Epithelial cell of proximal tubule (primary cell): ENCODE measurements around the gene C5orf47. TPM values are rescaled to one million over a fixed set of nuclear protein-coding genes. Genes with fewer than 3 reads are reported as not detected.

Experiments used
- DNase-seq: peaks from one replicate; pipeline ENCODE4 v3.0.0-alpha.2; 2011; ENCODE audit warnings: low read depth
- H3K4me3 ChIP-seq: 2 replicates; pipeline ENCODE4 v1.5.1; 2011; ENCODE audit warnings: low read depth, mild to moderate bottlenecking, low read length
- total RNA-seq: library from RNA; depleted of rRNA; stranded (reverse); fragments of >200 nt; gene quantifications from 2 replicates; pipeline ENCODE4 v1.2.3, GENCODE V29; 2015
- TF ChIP-seq, protein P1 (sequence below): conservative IDR thresholded peaks from 2 replicates; pipeline ENCODE4 v1.5.1; 2012; ENCODE audit warnings: low read depth, mild to moderate bottlenecking, low read length

The C5orf47 gene
- total RNA-seq, 1 donor from 2014 or later = not detected

DNA sequence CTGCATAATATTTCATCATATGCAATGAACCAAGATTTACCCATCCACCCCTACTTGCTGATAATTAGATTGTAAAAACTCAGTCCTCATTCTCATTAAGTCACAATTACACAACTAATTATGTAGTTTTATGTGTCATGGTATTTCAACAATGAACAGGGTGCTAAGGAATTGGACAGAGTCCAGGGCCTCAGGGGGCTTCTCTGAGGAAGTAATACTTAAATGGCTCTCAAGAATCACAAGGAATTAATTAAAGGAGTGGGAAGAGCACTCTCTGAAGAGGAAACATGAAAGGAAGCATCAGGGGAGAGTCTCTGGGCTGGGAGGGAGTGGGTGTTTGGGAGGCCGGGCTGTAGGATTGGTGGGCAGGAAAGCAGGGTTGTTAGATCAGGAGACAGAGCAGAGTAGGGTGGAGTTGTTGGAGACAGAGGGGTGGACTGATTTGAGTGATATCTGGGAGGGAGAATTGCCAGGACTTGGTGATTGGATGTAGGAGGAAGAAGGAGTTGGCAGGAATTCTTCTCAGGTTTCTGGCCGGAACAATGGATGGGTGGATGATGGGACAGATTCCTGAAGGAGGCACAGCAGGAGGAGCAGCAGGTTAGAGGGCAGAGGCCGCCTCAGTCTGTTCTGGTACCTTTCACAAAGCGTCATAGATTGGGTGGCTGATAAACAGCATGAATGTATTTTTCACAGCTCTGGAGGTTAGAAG lies 33.6 kb downstream of the C5orf47 start:
- no peak overlapping the region for H3K4me3 ChIP-seq
- DNase-seq = no peak
- TF ChIP-seq, protein P1, sequence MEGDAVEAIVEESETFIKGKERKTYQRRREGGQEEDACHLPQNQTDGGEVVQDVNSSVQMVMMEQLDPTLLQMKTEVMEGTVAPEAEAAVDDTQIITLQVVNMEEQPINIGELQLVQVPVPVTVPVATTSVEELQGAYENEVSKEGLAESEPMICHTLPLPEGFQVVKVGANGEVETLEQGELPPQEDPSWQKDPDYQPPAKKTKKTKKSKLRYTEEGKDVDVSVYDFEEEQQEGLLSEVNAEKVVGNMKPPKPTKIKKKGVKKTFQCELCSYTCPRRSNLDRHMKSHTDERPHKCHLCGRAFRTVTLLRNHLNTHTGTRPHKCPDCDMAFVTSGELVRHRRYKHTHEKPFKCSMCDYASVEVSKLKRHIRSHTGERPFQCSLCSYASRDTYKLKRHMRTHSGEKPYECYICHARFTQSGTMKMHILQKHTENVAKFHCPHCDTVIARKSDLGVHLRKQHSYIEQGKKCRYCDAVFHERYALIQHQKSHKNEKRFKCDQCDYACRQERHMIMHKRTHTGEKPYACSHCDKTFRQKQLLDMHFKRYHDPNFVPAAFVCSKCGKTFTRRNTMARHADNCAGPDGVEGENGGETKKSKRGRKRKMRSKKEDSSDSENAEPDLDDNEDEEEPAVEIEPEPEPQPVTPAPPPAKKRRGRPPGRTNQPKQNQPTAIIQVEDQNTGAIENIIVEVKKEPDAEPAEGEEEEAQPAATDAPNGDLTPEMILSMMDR = no peak

DNA sequence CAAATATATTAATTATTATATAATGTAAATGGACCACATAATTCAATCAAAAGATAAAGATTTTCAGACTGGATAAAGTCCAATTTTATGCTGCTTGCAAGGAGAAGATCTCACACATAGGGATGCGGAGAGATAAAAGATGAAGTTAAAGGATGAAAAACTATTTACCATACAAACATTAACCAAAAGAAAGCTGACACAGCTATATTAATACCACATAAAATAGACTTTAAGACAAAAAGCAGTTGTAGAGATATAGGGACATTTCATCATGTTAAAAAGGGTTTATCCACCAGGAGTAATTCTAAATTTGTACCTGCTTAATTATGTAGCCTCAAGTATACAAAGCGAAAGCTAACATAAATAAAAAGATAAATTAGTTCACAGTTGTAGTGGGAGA lies 41.3 kb downstream of the C5orf47 start:
- no peak for DNase-seq
- no peak overlapping the region for H3K4me3 ChIP-seq
- TF ChIP-seq, protein P1 = no peak

DNA sequence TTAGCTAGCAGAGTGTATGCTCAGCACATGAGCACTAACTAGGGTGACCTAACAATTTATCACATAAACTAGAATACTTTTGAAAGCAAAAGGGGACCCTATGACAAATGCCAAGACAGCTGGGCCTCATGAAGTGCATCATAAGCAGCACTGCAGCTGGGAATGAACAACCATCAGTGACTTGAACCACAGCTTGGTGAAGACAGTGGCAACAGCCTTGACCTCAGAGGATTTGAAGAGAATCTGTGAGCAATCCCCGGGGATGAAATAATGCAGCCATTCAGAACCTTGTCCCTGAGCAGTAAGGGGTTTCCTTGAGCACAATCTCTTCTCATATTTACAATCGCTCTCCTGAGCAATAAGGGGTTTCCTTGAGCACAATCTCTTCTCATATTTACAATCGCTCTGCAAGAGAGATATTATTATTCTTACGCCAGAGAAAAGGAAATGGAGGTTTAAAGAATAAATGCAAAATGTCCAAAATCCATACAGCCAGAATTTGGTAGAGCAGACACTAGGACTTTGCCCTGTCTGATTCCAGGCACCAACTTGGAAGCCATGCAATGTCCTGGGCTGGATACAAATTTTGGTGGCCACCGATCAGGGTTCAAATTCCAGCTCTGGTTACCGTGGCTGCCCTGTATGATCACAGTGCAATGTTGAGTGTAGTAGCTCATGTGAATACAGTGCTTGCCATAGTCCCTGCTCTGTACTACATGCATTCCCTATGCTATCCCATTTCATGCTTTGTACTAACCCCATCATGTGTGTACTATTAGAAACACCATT lies 55.7 kb downstream of the C5orf47 start:
- H3K4me3 ChIP-seq = no peak overlapping the region
- DNase-seq = no peak
- TF ChIP-seq, protein P1 = no peak

DNA sequence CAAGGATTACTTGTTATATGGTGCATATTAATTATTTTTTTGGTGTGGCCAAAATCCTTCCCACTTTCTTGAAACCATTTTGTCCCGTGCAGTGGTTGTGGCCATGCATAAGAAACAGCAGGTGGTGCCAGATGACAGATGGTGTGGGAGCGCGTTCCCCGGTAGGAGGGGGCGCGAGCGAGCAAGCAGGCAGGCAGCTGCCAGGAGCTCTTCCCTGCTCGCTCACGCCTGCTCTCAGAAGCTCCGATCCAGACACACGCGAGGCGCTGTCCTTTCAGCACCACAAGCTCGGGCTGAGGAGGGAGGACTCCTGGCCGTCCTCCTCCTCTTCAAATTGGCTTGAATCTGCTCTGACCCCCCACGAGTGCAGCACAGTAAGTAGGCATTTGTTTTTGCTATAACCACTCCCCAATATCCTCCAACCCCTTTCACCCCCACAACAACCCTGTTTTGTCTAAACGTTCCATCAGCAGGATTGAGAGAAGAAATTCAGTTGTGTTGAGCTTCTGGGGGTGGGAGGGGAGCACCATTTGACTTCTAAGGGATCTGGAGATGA lies 56.6 kb downstream of the C5orf47 start, which contains the start of gene NSG2:
TSS of gene NSG2 (plus strand) at position 237 of the 556 bp plus-strand sequence. CDS start 1,050 bp downstream, outside the sequence.
- no peak within 1 kb of the TSS for H3K4me3 ChIP-seq
- TF ChIP-seq, protein P1 = peak; percentile 83
- DNase-seq = peak; percentile 31

DNA sequence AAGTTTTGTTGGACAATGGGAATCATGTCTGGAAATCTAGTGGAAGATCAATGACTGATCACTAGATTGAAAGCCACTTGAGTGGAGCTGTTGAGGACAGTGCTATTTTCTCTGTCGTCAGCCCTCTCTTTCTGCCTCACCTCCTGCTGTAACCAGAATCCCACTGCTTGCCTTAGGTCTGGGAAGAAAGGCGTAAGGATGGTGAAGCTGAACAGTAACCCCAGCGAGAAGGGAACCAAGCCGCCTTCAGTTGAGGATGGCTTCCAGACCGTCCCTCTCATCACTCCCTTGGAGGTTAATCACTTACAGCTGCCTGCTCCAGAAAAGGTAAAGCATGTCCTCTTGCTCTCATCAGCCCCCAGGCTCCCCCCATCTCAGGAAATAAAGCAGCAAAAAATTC lies 57.6 kb downstream of the C5orf47 start:
- TF ChIP-seq, protein P1 = no peak
- no peak for DNase-seq
- H3K4me3 ChIP-seq = no peak overlapping the region

DNA sequence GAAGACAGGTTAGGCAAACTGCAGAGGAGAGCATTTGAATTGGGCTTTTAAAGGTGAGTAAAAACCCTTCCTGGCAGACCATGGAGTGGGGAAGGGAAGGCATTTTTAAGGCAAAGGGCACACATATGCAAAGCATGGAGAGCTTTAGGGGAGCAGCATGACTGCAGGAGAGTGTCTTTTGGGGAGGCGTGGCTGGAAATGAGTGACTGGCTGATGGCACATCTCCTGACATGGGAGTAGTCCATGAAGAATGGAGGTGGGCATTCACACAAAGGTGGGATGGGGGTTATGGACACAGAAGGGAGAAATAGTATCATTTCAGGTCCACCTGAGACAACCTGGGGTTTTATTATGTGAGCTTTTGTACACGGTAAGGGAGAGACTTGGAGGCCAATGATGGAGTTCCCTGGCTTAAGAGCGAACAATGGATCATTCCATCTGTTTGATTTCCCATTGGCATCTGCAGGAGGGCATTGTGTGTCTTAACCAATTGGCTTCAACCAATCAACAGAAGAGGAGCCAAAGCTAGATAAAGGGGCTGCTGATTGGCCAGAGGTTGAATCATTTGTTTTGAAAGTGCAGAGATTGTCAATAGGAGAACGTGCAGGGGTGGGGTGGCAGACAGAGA lies 58.6 kb downstream of the C5orf47 start:
- no peak overlapping the region for H3K4me3 ChIP-seq
- no peak for DNase-seq
- TF ChIP-seq, protein P1 = no peak
